Cerebellar nuclear complex (tissue), 1 donor: Measurements from ENCODE around the gene COPS9.

Experiments used
- DNase-seq, 2 experiments: peaks; one replicate each; lab custom pipeline; 2025; lab: John Stamatoyannopoulos, UW

Gene COPS9

GRCh38 chr2:240111253-240111652 is 24.9 kb downstream of the COPS9 start:
- DNase-seq, result no peak

- DNase-seq, result no peak
Observed at GRCh38 chr2:240109386-240109785, 26.7 kb downstream of the COPS9 start.

GRCh38 chr2:240107477-240107796 is 28.7 kb downstream of the COPS9 start:
- no peak for DNase-seq

- no peak for DNase-seq
Observed at GRCh38 chr2:240106765-240107476, 29.2 kb downstream of the COPS9 start.

- no peak for DNase-seq
Observed at GRCh38 chr2:240105982-240106381, 30.1 kb downstream of the COPS9 start.

GRCh38 chr2:240103136-240103535 is 33.0 kb downstream of the COPS9 start:
- no peak for DNase-seq

- no peak for DNase-seq
Observed at GRCh38 chr2:240098349-240098748, 37.8 kb downstream of the COPS9 start.

GRCh38 chr2:240095556-240096523 is 40.3 kb downstream of the COPS9 start:
- no peak for DNase-seq

- DNase-seq, result no peak
Observed at GRCh38 chr2:240089306-240089705, 46.8 kb downstream of the COPS9 start.

- no peak for DNase-seq
Observed at GRCh38 chr2:240086563-240086962, 49.5 kb downstream of the COPS9 start.
